ENCODE measurements around the gene TSPEAR.
"Not testable (repeated sequence)": the region's sequence is repeated elsewhere in the genome, so short reads cannot be mapped to it uniquely, and the experiment has no call there.

Gene TSPEAR

GRCh38 chr21:44648557-44649311, 62.6 kb downstream of the TSPEAR start:
- no peak for DNase-seq

GRCh38 chr21:44647222-44647552, 64.2 kb downstream of the TSPEAR start:
- DNase-seq, result no peak

GRCh38 chr21:44646366-44647221, 64.8 kb downstream of the TSPEAR start, which contains the start of gene KRTAP10-11:
Gene KRTAP10-11 (plus strand): TSS chr21:44646414. CDS start chr21:44646459, 45 bp downstream.
- peak; percentile 75 for DNase-seq

- no peak for DNase-seq
Measured at GRCh38 chr21:44644878-44645277, 66.5 kb downstream of the TSPEAR start.

- DNase-seq, result no peak
Measured at GRCh38 chr21:44643741-44644310, 67.5 kb downstream of the TSPEAR start.

- DNase-seq, result no peak
Measured at GRCh38 chr21:44640761-44641160, 70.6 kb downstream of the TSPEAR start.

- no peak for DNase-seq
Measured at GRCh38 chr21:44639331-44639655, 72.1 kb downstream of the TSPEAR start.

- not testable (repeated sequence) for DNase-seq
Measured at GRCh38 chr21:44638506-44639330, 72.7 kb downstream of the TSPEAR start.

GRCh38 chr21:44637851-44638348, 73.5 kb downstream of the TSPEAR start:
- not testable (repeated sequence) for DNase-seq

GRCh38 chr21:44637018-44637850, 74.1 kb downstream of the TSPEAR start, which contains the start of gene KRTAP10-10:
Gene KRTAP10-10 (plus strand): TSS chr21:44637356. CDS start chr21:44637418, 62 bp downstream.
- no peak for DNase-seq

GRCh38 chr21:44636209-44637017, 75.0 kb downstream of the TSPEAR start:
- no peak for DNase-seq

GRCh38 chr21:44632067-44632466, 79.3 kb downstream of the TSPEAR start:
- DNase-seq, result no peak

GRCh38 chr21:44630440-44630839, 80.9 kb downstream of the TSPEAR start:
- DNase-seq, result no peak

- DNase-seq, result no peak
Measured at GRCh38 chr21:44628707-44629391, 82.5 kb downstream of the TSPEAR start.

GRCh38 chr21:44627831-44628233, 83.5 kb downstream of the TSPEAR start:
- not testable (repeated sequence) for DNase-seq

GRCh38 chr21:44627181-44627822, 84.1 kb downstream of the TSPEAR start:
- DNase-seq, result not testable (repeated sequence)

GRCh38 chr21:44626673-44627143, 84.7 kb downstream of the TSPEAR start, which contains the start of gene KRTAP10-9:
Gene KRTAP10-9 (plus strand): TSS chr21:44627093. CDS start chr21:44627172, 79 bp downstream.
- DNase-seq, result no peak

GRCh38 chr21:44626262-44626661, 85.1 kb downstream of the TSPEAR start:
- no peak for DNase-seq

GRCh38 chr21:44625756-44626155, 85.6 kb downstream of the TSPEAR start:
- DNase-seq, result no peak
